DMS 273 (cell line): ENCODE results near the gene CHST3.
"Not testable (repeated sequence)": the region's sequence is repeated elsewhere in the genome, so short reads cannot be mapped to it uniquely, and the experiment has no call there.

Experiments
- DNase-seq: peaks from one replicate; lab custom pipeline; 2025; ENCODE audit not compliant: unreplicated experiment; lab: John Stamatoyannopoulos, UW

CHST3 gene

GRCh38 chr10:72027498-72027897 lies 63.3 kb downstream of the CHST3 start:
- no peak for DNase-seq

GRCh38 chr10:72029414-72029813 lies 65.2 kb downstream of the CHST3 start:
- no peak for DNase-seq

GRCh38 chr10:72030762-72031543 lies 66.8 kb downstream of the CHST3 start:
- no peak for DNase-seq

GRCh38 chr10:72031706-72032105 lies 67.5 kb downstream of the CHST3 start:
- no peak for DNase-seq

GRCh38 chr10:72032409-72033162 lies 68.4 kb downstream of the CHST3 start:
- not testable (repeated sequence) for DNase-seq

GRCh38 chr10:72034040-72034499 lies 69.9 kb downstream of the CHST3 start:
- DNase-seq: no peak

- DNase-seq: no peak
Measured at GRCh38 chr10:72034761-72035160, 70.6 kb downstream of the CHST3 start.

GRCh38 chr10:72035252-72035887 lies 71.2 kb downstream of the CHST3 start:
- DNase-seq: no peak

- no peak for DNase-seq
Measured at GRCh38 chr10:72037266-72037665, 73.1 kb downstream of the CHST3 start.

- DNase-seq: no peak
Measured at GRCh38 chr10:72037811-72038210, 73.6 kb downstream of the CHST3 start.

GRCh38 chr10:72038458-72039001 lies 74.3 kb downstream of the CHST3 start:
- DNase-seq: no peak

- no peak for DNase-seq
Measured at GRCh38 chr10:72039377-72039776, 75.2 kb downstream of the CHST3 start.

GRCh38 chr10:72041491-72041890 lies 77.3 kb downstream of the CHST3 start:
- DNase-seq: no peak

GRCh38 chr10:72043016-72043834 lies 79.0 kb downstream of the CHST3 start:
- DNase-seq: no peak

- DNase-seq: no peak
Measured at GRCh38 chr10:72044417-72045041, 80.3 kb downstream of the CHST3 start.

- DNase-seq: no peak
Measured at GRCh38 chr10:72045586-72045985, 81.4 kb downstream of the CHST3 start.

- DNase-seq: peak; percentile 93
Measured at GRCh38 chr10:72048450-72049124, 84.4 kb downstream of the CHST3 start.

GRCh38 chr10:72049472-72049871 lies 85.3 kb downstream of the CHST3 start:
- no peak for DNase-seq

- DNase-seq: peak; percentile 43
Measured at GRCh38 chr10:72049969-72050781, 86.0 kb downstream of the CHST3 start.
